SK-N-MC (cell line): ENCODE measurements around the gene CRY2.

Experiments
- DNase-seq: peaks from one replicate; pipeline ENCODE4 v3.0.0-alpha.2; 2011; ENCODE audit warnings: low read depth, low spot score
- H3K27ac ChIP-seq: fragments of 200-600 bp; sonication (generic); 2 replicates; pipeline ENCODE4 v1.5.1; 2016; ENCODE audit warnings: mixed run types
- H3K36me3 ChIP-seq: fragments of 200-600 bp; sonication (generic); 2 replicates; pipeline ENCODE4 v1.6.1; 2017; ENCODE audit warnings: antibody characterized with exemption, low read length, mixed read lengths; ENCODE audit not compliant: insufficient read depth
- H3K4me3 ChIP-seq: fragments of 200-600 bp; sonication (generic); 2 replicates; pipeline ENCODE4 v1.5.1; 2016
- H3K9ac ChIP-seq: fragments of 200-600 bp; sonication (generic); 2 replicates; pipeline ENCODE4 v1.8.0; 2017; ENCODE audit warnings: mixed run types, mixed read lengths; ENCODE audit not compliant: insufficient read length
- H3K9me3 ChIP-seq: fragments of 200-600 bp; sonication (generic); 2 replicates; pipeline ENCODE4 v1.6.1; 2017; ENCODE audit warnings: low read depth, mild to moderate bottlenecking, antibody characterized with exemption, low read length, moderate library complexity, mixed read lengths
- EZH2 ChIP-seq: fragments of 200-600 bp; sonication (generic); IDR thresholded peaks from one replicate; pipeline ENCODE4 v1.6.1; 2017; ENCODE audit warnings: antibody characterized with exemption
- FOXP2 ChIP-seq: optimal IDR thresholded peaks from 2 replicates; pipeline ENCODE3; 2011; ENCODE audit warnings: mild to moderate bottlenecking, moderate library complexity; ENCODE audit not compliant: insufficient read depth; ENCODE audit errors: extremely low read length, control extremely low read depth
- POLR2AphosphoS5 ChIP-seq: IDR thresholded peaks from 2 replicates; pipeline ENCODE4 v1.6.1; 2012; ENCODE audit warnings: mild to moderate bottlenecking, low read depth, low read length, borderline replicate concordance

CRY2 gene

DNA sequence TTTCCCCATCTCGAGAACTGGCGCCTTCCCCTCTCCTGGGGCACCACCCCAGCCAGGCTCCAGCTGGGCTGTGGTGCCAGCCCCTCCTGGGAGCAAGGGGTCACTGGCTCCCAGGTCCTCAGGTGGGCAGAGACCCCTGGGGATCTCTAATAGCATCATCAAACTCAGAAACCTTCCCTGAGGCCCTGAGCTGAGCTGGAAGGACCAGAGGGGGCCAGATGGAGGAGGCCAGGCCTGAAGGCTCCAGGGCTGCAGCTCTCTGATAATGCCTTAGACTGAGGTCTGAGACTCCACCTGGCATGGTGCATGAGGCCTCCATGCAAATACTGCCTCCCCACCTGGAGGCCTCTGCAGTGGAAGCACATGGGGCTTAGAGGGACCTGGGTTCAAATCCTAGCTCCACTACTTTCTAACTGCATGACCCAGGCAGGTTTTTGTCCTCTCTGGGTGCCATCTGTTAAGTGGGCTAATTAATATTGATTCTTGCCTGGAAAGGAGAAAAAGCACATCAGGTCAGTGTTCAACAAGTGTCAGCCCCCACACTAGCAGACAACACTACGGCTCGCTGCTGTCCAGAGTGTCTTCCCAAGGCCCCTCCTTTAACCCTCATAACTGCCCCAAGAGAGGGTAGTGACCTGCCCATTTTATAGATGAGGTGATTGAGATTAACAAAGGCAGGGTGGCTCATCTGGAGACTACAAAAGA lies 39.7 kb downstream of the CRY2 start:
- no peak for DNase-seq
- H3K27ac ChIP-seq: no peak overlapping the region
- H3K4me3 ChIP-seq: no peak overlapping the region
- H3K9me3 ChIP-seq: no peaks in the 10 kb centered on the region
- TF ChIP-seq EZH2 (no peak), FOXP2 (no peak), POLR2AphosphoS5 (no peak)
- H3K9ac ChIP-seq: no peak overlapping the region
- no peaks in the 10 kb centered on the region for H3K36me3 ChIP-seq

DNA sequence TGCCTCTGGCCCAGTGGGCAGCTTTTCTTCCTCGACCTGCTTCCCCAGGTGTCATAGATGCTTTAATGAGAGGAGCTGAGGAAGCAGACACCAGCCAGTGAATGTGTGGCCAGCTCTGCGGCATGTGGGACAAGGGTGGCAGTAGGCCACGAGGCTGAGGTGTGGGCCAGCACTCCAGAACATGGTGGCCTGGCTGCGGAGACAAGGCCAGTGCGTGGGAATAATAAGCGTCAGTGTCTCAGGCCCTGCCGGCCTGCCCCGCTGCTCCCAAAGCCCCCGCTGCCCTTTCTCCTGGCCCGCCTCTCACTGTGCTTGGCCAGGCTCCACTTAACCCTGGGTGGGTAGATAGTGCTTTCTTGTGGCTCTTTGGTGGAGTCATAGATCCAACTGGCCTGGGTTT lies 40.3 kb downstream of the CRY2 start:
- H3K4me3 ChIP-seq: no peak overlapping the region
- H3K27ac ChIP-seq: no peak overlapping the region
- TF ChIP-seq EZH2: no peak
- TF ChIP-seq POLR2AphosphoS5: no peak
- no peaks in the 10 kb centered on the region for H3K9me3 ChIP-seq
- no peaks in the 10 kb centered on the region for H3K36me3 ChIP-seq
- DNase-seq: no peak
- H3K9ac ChIP-seq: no peak overlapping the region

DNA sequence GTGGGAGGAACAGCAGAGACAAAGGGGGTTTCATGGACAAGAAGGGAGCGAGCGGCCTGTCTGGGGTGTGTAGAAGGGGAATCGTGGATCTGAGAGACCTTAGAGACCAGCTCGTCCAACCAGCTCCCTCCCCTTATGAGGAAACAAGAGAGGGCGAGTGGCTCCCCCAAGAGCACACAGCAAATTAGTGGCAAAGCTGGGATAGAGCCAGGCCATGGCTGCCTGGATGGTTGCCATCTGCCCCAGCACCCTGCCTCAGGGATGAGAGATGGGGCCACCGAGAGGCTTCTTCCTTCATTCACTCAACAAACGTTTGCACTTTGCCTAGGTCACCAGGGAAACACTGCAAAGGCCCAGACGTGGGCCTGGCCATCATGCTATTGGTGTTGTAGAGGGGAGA lies 42.3 kb downstream of the CRY2 start:
- no peak for DNase-seq
- Histone ChIP-seq H3K4me3 (no peak overlapping the region), H3K36me3 (no peaks in the 10 kb centered on the region), H3K9me3 (no peaks in the 10 kb centered on the region), H3K9ac (no peak overlapping the region), H3K27ac (no peak overlapping the region)
- no peak for TF ChIP-seq FOXP2
- TF ChIP-seq POLR2AphosphoS5: no peak
- no peak for TF ChIP-seq EZH2

DNA sequence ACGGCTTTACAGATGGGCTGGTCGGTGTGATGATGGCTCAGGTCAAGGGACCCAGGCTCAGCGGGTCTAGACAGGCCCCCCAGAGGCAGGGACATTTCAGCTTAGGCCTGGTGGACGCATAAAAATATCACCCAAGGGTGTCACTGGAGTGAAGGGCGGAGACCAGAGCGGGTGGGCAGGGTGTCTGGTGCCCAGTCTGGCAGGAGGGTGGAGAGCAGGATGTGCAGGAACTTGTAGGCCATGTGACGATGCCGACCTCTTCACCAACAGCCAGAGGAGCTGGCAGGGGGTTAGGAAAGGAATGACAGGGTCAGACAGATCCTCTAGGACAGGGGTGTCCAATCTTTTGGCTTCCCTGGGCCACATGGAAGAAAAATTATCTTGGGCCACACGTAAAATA lies 42.7 kb downstream of the CRY2 start:
- no peaks in the 10 kb centered on the region for H3K9me3 ChIP-seq
- TF ChIP-seq POLR2AphosphoS5 (no peak), FOXP2 (no peak), EZH2 (no peak)
- H3K27ac ChIP-seq: no peak overlapping the region
- no peak for DNase-seq
- H3K4me3 ChIP-seq: no peak overlapping the region
- H3K36me3 ChIP-seq: no peaks in the 10 kb centered on the region
- no peak overlapping the region for H3K9ac ChIP-seq

DNA sequence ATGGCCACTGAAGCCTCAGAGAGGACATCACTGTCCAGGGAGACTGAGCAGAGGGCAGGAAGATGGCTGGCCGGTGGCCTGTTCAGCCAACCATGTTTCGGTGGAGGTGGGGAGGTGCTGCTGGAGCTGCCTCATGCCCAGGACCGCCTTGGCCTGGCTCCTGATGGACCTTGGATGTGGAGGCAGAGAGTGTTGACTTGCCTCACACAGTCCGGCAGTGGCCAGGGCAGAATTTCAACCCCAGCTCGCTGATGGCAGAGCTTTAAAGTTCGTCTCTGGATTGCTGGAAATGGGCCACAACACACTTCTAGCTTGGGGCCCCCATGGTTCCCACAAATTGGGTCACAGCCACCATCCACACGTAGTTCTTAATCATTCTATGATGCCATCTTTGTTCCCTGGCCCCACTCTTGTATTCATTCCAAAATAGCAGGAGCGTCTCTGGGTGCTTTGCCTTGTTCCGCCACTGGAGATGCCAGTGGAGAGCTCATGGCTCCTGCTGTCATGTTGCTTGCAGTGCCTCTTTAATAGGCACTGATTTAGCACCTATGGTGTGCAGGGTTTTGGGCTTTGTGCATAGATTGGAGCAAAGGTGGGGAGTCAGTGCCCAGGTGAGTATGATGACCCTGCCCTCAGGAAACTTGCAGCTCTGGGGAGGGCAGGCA lies 43.7 kb downstream of the CRY2 start:
- Histone ChIP-seq H3K27ac (no peak overlapping the region), H3K36me3 (no peaks in the 10 kb centered on the region), H3K9me3 (no peaks in the 10 kb centered on the region), H3K4me3 (no peak overlapping the region), H3K9ac (no peak overlapping the region)
- TF ChIP-seq EZH2: no peak
- TF ChIP-seq FOXP2: no peak
- TF ChIP-seq POLR2AphosphoS5: no peak
- no peak for DNase-seq

DNA sequence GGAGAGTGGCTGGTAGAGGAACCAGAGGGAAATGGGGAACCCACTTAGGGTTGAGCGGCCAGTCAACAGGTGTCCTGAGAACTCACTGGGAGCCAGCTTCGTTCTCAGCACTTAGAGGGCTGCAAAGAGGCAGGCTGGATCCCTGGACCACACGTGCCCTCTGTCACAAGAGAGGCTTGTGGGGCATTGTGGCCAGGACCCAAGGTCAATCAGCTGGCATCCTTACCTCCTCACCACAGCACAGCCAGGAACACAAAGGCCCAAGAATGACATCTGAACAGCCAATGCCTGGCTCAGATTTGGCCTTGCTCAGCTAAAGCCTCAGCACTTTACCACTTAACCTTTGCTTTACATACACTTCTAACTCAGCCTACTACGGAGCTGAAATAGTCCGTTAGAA lies 45.6 kb downstream of the CRY2 start:
- DNase-seq: no peak
- H3K4me3 ChIP-seq: no peak overlapping the region
- TF ChIP-seq FOXP2 (no peak), EZH2 (no peak), POLR2AphosphoS5 (no peak)
- no peak overlapping the region for H3K27ac ChIP-seq
- H3K36me3 ChIP-seq: no peaks in the 10 kb centered on the region
- H3K9me3 ChIP-seq: no peaks in the 10 kb centered on the region
- no peak overlapping the region for H3K9ac ChIP-seq

DNA sequence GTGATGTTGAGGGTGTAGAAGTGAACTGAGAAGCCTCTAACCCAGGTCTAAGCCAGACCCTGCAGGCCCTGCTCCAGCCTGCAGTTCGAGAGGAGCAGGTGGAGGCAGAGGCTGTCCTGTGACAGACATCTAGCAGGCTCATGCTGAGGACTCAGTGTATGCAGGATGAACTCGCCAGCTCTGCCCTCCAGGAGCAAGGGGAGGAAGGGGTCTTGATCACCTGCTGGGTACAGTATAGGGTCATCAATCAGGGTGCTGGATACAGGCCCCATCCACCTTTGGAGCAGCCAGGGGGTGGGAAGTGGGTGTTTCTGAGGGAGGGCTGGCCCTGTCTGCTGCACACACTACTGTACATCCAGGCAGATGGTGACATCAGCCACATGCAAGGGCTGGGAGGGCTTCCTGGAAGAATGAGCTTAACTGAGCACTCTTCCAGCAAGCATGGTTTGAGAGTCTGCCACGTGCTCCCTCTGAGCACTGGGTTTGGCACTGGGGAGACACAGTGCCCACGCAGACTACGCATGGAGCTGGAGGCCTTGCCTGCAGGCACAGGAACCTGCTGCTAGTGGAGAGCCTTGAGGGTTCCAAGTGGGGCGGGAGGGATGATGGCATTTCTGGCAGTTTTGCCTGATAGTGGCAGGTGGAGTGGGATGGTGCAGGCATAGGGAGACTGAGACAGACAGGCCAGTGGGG lies 47.4 kb downstream of the CRY2 start:
- Histone ChIP-seq H3K36me3 (no peaks in the 10 kb centered on the region), H3K9me3 (no peaks in the 10 kb centered on the region), H3K27ac (no peak overlapping the region), H3K4me3 (no peak overlapping the region), H3K9ac (no peak overlapping the region)
- TF ChIP-seq FOXP2 (no peak), EZH2 (no peak), POLR2AphosphoS5 (no peak)
- no peak for DNase-seq

DNA sequence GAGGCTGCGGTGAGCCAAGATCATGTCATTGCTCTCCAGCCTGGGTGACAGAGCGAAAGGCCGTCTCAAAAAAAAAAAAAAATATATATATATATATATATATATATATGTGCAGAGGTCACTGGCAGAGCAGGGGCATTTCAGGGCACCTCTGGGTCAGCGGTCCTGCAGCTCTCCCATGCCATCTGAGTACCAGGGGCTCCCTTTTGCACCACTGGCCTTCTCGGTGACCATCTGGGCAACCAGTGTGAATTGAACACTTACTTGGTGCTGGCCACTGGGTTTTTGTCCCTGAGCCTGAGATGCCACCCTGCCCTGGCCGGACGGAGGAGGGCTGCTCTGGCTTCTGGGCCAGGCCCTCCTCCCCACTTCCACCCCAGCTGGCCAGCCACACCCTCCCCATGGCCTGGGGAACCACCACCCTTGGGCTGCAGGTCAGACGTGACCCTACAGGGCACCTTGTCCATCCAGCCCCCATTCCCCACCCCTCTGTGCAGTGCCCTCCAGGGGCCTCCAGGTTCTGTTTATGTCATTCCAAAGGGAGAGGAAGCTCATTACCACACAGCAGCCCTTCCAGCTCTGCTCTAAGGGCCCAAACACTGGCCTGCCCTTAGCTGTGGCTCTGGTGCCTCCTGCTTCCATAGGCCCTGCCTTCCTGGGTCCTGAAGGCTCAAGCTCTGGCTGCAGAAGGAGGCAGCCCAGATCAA lies 48.4 kb downstream of the CRY2 start:
- Histone ChIP-seq H3K27ac (no peak overlapping the region), H3K9me3 (no peaks in the 10 kb centered on the region), H3K9ac (no peak overlapping the region), H3K36me3 (no peaks in the 10 kb centered on the region), H3K4me3 (no peak overlapping the region)
- no peak for DNase-seq
- TF ChIP-seq EZH2 (no peak), FOXP2 (no peak), POLR2AphosphoS5 (no peak)
